Large intestine (tissue), 3 donors: ENCODE results near the gene OR2T27. TPM values are rescaled to one million over a fixed set of nuclear protein-coding genes. Genes with fewer than 3 reads are reported as not detected.
"Not testable (repeated sequence)": the region's sequence is repeated elsewhere in the genome, so short reads cannot be mapped to it uniquely, and the experiment has no call there.

Experiments used
- DNase-seq, 2 donors: peaks; one replicate each; pipeline versions ENCODE4 v3.0.0 to v3.0.0-alpha.2; 2013
- H3K27ac ChIP-seq: one replicate; pipeline ENCODE4 v1.5.1; 2013; ENCODE audit warnings: low read length
- H3K27me3 ChIP-seq: 2 replicates; pipeline ENCODE4 v1.6.1; 2013; ENCODE audit warnings: low read length; ENCODE audit not compliant: control insufficient read depth, insufficient read depth
- H3K36me3 ChIP-seq: 2 replicates; pipeline ENCODE4 v1.6.1; 2013; ENCODE audit warnings: low read length; ENCODE audit not compliant: control insufficient read depth, insufficient read depth
- H3K4me1 ChIP-seq: one replicate; pipeline ENCODE4 v1.6.1; 2013; ENCODE audit warnings: low read length; ENCODE audit not compliant: control insufficient read depth, insufficient read depth
- H3K4me3 ChIP-seq: one replicate; pipeline ENCODE4 v1.5.1; 2013; ENCODE audit warnings: low read length
- H3K9me3 ChIP-seq: one replicate; pipeline ENCODE4 v1.6.1; 2013; ENCODE audit warnings: mild to moderate bottlenecking, low read depth, low read length, moderate library complexity; ENCODE audit not compliant: control insufficient read depth
- WGBS: methylation state at CpG from one replicate; pipeline ENCODE4 v1.1.5; 2013; ENCODE audit warnings: low lambda C conversion rate; ENCODE audit not compliant: insufficient coverage; 5-methylcytosine and 5-hydroxymethylcytosine counted together
- polyA plus RNA-seq: library from polyadenylated mRNA; unstranded; fragments of 120-200 nt; gene quantifications from one replicate; pipeline ENCODE4 v1.2.1, GENCODE V29; 2013

OR2T27 gene
- polyA plus RNA-seq, 1 donor: not detected

- DNase-seq, H3K27ac ChIP-seq, H3K36me3 ChIP-seq, H3K27me3 ChIP-seq, H3K4me3 ChIP-seq, H3K4me1 ChIP-seq, H3K9me3 ChIP-seq: not testable (repeated sequence)
- WGBS: no CpG with 5 or more reads among the region's 3 CpGs
Observed at GRCh38 chr1:248640906-248641305, 14.4 kb downstream of the OR2T27 start.

GRCh38 chr1:248639652-248640051 is 15.7 kb downstream of the OR2T27 start:
- no CpG with 5 or more reads among the region's 5 CpGs for WGBS

GRCh38 chr1:248636612-248637011 is 18.7 kb downstream of the OR2T27 start:
- not testable (repeated sequence) for DNase-seq, H3K27me3 ChIP-seq, H3K27ac ChIP-seq, H3K36me3 ChIP-seq, H3K9me3 ChIP-seq, H3K4me1 ChIP-seq, H3K4me3 ChIP-seq
- no CpG with 5 or more reads among the region's 5 CpGs for WGBS

More at GRCh38 chr1:248639652-248640051, 15.7 kb downstream of the OR2T27 start:
- H3K27ac ChIP-seq, H3K4me1 ChIP-seq, H3K27me3 ChIP-seq, H3K4me3 ChIP-seq, H3K9me3 ChIP-seq, DNase-seq, H3K36me3 ChIP-seq: not testable (repeated sequence)

GRCh38 chr1:248634991-248635390 is 20.3 kb downstream of the OR2T27 start, which contains the start of gene OR2T11:
Gene OR2T11 (minus strand): TSS chr1:248635091. CDS start chr1:248627128, 7,963 bp downstream.
- not testable (repeated sequence) for H3K9me3 ChIP-seq, H3K36me3 ChIP-seq, H3K4me1 ChIP-seq, H3K27ac ChIP-seq, H3K4me3 ChIP-seq, H3K27me3 ChIP-seq, DNase-seq
- no CpG with 5 or more reads among the region's 2 CpGs for WGBS

GRCh38 chr1:248631354-248632008 is 23.8 kb downstream of the OR2T27 start:
- Histone ChIP-seq H3K36me3 (no peaks in the 10 kb centered on the region), H3K4me3 (no peak overlapping the region), H3K27me3 (no peaks in the 10 kb centered on the region), H3K9me3 (no peaks in the 10 kb centered on the region), H3K4me1 (no peaks in the 10 kb centered on the region), H3K27ac (no peak overlapping the region)
- WGBS: no CpG with 5 or more reads among the region's 7 CpGs
- DNase-seq: peak; percentile 77 to 90

- no peak overlapping the region for H3K27ac ChIP-seq
- no peaks in the 10 kb centered on the region for H3K36me3 ChIP-seq
- no peak overlapping the region for H3K4me3 ChIP-seq
- H3K27me3 ChIP-seq: no peaks in the 10 kb centered on the region
- no CpG with 5 or more reads among the region's 2 CpGs for WGBS
- no peaks in the 10 kb centered on the region for H3K4me1 ChIP-seq
- no peaks in the 10 kb centered on the region for H3K9me3 ChIP-seq
- DNase-seq: no peak
Observed at GRCh38 chr1:248630551-248630950, 24.8 kb downstream of the OR2T27 start.

- Histone ChIP-seq H3K4me1 (no peaks in the 10 kb centered on the region), H3K36me3 (no peaks in the 10 kb centered on the region), H3K27ac (no peak overlapping the region), H3K9me3 (no peaks in the 10 kb centered on the region), H3K27me3 (no peaks in the 10 kb centered on the region), H3K4me3 (no peak overlapping the region)
- WGBS: no CpG with 5 or more reads among the region's 9 CpGs
- DNase-seq: no peak
Observed at GRCh38 chr1:248627971-248628844, 27.1 kb downstream of the OR2T27 start.

GRCh38 chr1:248625971-248626370 is 29.4 kb downstream of the OR2T27 start:
- DNase-seq: no peak
- no peak overlapping the region for H3K27ac ChIP-seq
- H3K36me3 ChIP-seq: no peaks in the 10 kb centered on the region
- no peaks in the 10 kb centered on the region for H3K9me3 ChIP-seq
- WGBS: no CpG with 5 or more reads among the region's 5 CpGs
- H3K4me3 ChIP-seq: no peak overlapping the region
- H3K4me1 ChIP-seq: no peaks in the 10 kb centered on the region
- no peaks in the 10 kb centered on the region for H3K27me3 ChIP-seq

GRCh38 chr1:248625166-248625565 is 30.2 kb downstream of the OR2T27 start:
- H3K4me1 ChIP-seq: no peaks in the 10 kb centered on the region
- H3K9me3 ChIP-seq: no peaks in the 10 kb centered on the region
- DNase-seq: no peak
- H3K36me3 ChIP-seq: no peaks in the 10 kb centered on the region
- H3K27ac ChIP-seq: no peak overlapping the region
- H3K27me3 ChIP-seq: no peaks in the 10 kb centered on the region
- WGBS: 47% methylated on average over 2 of the region's 4 CpGs
- H3K4me3 ChIP-seq: no peak overlapping the region

GRCh38 chr1:248622570-248623001 is 32.7 kb downstream of the OR2T27 start:
- no peaks in the 10 kb centered on the region for H3K27me3 ChIP-seq
- H3K4me3 ChIP-seq: no peak overlapping the region
- DNase-seq: peak in 1 of 2 donors; percentile 33
- H3K36me3 ChIP-seq: no peaks in the 10 kb centered on the region
- no CpG with 5 or more reads among the region's 4 CpGs for WGBS
- H3K4me1 ChIP-seq: no peaks in the 10 kb centered on the region
- no peak overlapping the region for H3K27ac ChIP-seq
- no peaks in the 10 kb centered on the region for H3K9me3 ChIP-seq
